HG03066 (cell line): ENCODE measurements around the gene ATF6.

Source experiments
- ATAC-seq: cut with Tn5 transposase; IDR thresholded peaks from one replicate; pipeline ENCODE4 v1.9.1; 2021; ENCODE audit warnings: low read depth; ENCODE audit not compliant: unreplicated experiment

ATF6 gene

DNA sequence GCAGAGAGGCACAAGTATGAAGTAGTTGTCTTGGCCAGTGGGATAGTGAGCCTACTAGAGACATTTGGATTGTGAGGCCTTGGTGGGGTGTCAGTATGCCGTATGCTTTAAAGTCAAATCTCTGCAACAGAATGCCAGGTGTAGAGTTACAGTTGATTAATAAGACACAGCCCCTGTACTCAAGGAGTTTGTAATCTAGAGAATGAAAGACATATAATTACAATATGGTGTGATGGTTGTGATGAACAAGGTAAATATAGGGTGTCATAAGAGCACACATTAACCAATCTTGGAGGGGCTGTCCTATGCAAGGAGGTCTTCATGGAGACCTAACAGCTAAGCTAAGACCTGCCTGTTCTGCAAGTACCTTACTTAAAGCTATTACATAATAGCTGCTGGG is 113.1 kb downstream of the ATF6 start:
- ATAC-seq, result no peak

DNA sequence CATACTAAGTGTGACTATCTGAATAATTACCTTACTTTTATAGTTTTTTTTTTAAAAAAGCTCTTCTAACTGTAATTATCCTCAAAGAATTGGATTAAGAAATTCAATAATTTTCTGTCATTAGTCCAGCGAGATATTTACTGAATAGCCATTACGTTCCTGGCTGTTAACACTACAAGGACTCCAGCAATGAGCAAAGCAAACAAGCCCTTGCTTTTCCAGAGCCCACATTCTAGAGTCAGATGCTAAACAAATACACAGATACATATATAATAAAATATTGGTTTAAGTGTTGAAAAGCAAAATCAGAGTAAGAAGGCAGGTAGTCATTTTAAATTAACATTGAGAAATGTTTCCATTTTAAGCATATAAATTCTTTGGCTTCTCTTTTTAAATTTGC is 118.4 kb downstream of the ATF6 start:
- no peak for ATAC-seq

DNA sequence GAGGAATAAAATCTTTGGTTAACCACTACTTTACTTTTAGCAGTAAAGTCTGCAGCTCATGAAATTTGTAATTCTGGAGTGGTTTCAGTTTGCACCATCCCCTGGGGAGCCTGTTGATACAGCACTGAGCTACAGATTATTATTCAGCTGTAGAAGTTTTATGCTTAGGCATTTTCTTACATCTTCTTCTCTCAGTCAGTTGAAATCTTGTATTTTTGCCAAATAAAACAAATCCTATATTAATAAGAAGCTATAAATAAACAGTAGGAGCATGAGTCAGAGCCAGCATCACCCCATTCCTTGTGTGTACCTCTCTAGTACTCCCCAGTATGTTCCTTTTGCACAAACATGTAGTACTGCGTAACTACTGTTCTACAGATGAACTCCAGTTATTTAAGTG is 118.9 kb downstream of the ATF6 start:
- no peak for ATAC-seq

DNA sequence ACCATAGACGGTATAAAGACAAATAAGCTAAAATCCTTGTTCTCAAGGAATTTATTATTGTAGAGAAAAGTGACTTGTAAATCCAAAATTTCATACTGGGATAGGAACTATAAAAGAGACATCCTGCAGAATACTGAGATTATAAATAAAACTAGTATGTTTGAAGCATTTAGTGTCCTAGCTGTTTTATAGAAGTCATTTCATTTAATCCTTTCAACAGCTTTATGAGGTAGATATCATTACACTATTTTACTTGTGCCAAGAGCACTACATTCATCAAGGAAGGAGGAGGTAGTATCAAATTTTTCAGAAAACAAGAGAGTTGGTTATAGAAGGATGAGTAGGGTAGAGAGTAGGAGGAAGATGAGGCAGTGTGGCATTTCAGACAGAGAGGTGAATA is 119.6 kb downstream of the ATF6 start:
- ATAC-seq, result no peak

DNA sequence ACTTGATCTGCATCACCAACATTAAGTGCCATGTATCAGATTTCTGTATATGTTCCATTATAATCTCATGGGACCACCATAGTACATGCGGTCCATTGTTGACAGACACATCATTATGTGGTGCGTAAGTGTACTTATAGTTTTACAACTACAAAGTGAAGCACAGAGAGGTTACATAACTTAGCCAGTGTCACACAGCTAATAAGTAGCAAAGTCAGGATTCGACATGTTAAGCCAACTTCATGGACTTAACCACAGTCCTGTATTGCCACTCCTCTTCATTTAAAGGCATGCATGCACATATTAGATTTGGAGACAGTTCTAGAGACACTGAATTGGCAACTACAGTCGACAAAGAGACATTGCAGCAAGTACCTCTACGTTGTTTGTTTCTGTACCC is 120.5 kb downstream of the ATF6 start:
- no peak for ATAC-seq

DNA sequence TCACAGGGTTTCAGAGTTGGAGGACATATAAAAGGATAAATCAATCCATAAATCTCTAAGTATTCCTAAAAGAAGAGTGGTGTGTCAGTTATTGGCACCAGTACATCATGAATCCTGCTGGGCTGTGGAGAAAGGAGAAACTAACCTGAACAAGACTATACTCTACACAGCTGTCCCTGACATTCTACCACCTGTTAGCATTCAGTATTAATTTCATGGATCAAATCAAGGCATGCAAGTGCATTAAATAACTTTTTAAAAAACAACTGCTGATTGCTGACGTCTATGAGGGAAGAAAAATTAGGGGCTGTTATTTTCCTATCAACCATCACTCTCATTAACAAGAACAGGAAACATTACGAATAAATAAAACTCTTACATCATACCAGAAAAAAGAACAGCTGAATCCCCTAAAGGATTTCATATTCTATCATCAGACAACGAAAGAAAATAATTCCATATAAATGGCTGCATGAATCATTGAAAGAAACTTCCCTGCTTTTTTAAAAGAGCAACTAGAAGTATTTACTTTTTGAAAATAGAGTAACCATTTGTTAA is 121.7 kb downstream of the ATF6 start:
- no peak for ATAC-seq

DNA sequence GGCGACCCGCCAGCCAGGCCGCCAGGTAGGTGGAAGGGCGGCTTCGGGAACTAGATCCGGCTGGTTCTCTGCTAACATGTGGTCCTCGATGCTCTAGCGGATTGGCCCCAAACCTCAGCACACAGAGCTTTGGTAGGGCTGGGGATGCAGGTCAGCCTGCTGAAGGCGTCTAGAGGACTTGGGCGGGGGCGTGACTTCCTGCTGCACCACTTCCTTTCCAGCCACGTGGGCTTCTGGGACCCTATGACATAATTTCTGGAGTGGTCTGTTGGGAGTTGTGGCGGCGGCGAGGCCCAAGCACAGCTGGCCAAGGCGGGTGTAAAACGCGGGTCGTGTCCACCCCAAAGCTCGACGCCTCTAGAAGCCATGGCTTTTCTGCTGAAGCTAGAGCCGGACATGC is 124.5 kb downstream of the ATF6 start:
- no peak for ATAC-seq

DNA sequence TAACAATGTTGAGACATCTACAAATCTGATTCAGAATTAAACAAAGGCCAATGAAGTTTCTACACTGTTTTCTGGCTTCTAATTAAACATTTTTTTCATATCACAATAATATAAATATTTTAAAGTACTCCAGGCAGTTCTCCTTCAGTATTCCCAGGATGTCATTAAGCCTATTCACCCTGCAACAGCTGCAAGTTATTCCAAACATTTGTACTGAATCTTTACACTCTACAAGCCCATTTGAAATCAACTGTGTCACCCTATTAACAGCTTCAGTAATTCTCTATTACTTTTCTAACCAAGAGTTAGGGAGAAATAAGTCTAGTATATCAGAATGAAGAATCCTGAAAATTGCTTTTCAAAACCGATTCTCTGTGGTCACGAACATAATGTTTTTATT is 133.0 kb downstream of the ATF6 start:
- ATAC-seq, result no peak

DNA sequence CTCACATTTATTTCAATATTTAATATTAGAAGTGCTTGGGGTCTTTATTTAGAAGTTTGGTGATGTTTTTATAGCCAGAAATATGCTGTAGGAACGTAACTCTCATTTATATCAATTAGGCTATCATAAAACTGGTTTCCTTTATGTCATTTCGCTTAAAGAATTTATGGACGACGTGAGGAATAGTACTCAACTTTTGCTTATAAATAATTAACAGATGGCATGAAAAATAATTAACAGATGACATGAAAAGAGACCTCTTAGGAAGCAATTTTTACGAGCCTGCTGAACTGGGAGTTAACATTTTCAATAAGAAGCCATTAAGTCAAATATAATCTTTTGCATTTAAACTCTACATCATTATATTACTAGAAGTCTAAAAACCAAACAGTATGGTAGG is 134.0 kb downstream of the ATF6 start:
- no peak for ATAC-seq

DNA sequence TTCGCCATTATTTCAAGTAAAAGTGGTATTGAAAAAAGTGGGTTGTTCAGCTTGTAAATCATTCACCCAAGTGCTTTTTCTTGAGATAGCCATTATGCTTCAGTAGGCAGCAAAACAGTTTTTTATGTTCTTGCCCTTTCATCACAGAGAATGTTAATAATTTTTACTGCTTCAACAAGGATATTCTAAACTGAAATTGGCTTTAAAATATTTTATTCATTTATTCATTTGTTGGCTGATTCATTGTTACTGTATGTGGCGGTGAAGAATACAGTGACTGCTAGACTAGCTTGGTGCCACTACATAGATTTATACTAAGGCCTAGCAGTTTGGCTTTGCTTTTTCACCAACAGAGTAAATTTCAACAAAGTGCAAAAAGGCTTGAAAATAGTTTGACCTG is 136.1 kb downstream of the ATF6 start:
- no peak for ATAC-seq

DNA sequence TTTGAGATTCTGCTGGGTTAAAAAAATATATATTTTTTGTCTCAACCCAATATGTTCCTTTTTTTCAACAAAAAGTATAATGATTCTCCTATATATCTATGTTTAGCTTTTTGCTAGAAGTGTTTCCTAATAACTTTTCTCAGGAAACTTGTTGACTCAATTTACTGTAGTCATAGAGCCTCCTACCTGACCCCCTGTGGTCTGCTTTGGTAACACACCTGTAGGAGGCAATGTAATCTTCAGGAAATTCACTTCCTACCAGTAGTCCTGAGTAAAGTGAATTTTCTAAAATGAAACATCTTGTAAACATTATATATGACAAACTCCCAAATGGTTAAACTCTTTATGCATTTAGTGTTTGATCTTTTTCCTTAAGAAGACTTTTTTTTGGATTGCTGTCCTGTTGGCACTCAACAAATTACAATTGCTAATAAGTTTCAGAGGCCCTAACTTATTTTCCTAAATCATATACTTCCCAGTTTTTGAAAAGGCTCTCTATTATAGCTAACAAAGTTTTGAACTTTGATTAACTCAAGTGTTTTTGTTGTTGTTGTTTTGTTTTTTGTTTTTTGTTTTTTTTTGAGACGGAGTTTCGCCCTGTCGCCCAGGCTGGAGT is 139.3 kb downstream of the ATF6 start:
- no peak for ATAC-seq

DNA sequence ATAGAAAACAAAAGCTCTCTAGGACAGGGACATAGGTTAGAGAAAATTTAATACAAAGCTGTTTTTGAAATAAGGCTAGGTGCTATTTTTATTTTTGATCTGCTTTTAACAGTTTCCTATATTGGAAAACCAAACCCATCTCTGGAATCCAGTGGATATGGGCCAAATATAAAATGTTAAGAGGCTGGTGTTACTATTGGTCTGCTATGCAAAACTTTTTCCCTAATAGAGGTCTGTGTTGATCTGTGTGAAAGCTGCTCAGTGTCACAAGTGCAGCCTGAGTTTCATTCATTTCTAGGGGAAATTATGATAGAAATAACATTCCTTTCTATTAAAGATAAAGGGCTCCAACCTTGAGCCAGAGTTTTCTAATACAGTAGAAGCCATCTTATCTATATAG is 141.1 kb downstream of the ATF6 start:
- no peak for ATAC-seq

DNA sequence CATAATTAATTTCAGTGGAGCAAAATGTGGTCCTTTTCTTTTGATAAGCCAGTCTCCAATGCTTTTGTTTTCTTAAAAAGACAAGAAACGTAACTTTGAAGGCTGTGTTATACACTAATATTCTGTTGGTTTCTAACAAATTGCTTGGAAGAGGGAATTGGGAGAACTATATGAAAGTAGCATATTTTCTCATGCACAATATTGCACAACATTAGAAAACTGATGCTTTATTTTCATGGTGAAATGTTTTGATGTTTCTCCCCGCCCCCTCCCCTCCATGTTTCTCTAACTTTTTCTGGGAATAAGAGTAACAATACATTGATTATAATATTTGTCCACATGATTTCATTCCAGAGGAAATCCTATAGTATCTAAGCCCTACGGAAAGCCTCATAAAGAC is 142.1 kb downstream of the ATF6 start:
- ATAC-seq, result no peak

DNA sequence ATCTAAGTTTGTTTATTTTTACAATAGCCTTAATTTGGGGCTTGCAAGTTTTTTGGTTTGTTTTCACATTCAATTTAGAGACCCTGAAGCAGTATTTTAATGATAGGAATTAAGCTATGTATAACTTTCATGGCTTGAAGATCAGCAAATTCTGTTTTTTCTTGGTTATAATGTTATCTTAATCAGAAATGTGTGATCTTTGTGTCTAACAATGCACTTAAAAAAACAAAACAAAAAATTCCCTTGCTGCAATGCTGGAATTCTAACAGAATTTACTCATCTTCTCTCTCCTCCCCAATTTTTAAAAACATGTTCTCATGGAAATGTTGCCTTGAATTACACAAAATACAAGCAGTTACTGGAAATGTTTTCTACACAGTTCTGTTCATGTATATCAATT is 144.5 kb downstream of the ATF6 start:
- no peak for ATAC-seq

DNA sequence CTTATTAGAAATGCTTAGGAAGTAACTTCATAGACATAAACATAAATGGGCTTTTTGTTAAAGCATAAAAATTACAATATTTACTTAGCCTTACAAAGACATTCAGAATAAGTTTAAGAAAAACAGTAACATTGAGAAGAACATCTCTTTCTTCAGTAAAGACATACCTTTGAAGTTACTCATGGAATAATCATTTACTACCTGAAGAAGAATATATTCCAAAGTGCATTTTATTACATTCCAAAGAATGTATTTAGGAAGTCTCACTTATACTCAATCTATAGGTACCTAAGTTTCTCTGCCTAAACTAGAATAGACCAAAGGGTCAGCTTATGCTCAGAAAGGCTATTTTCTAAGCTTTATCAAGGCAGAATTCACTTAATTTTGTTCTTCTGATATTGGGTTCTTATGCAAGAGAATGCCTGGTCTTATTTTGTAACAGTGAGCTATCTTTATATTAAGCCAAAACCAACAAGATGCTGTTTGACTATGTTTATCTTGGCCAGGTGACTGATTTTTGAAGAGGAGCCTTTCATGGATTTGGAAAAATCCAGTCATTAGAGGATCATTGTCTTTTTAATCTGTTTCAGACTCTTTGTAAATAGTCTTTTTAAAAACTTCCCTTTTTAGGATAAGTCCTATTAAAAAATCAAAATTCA is 147.5 kb downstream of the ATF6 start:
- no peak for ATAC-seq

DNA sequence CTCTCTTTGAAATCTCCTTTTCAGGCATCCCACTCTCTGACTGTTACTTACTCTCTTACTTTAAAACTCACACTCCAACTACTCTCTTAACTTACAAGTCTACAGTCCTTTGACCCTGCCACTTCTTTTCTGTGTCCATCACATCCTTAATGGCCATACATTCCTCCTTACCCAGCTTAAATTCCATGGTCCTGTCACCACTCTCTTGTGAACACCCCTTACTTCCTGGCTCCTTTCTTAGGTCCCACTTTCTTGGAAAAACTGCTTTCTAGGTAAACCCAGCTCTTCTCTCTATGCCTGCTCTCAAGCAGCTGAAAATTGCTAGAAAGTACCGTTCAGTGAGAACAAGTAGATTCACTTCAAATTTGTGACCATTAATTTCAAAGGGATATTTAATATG is 148.5 kb downstream of the ATF6 start:
- no peak for ATAC-seq

DNA sequence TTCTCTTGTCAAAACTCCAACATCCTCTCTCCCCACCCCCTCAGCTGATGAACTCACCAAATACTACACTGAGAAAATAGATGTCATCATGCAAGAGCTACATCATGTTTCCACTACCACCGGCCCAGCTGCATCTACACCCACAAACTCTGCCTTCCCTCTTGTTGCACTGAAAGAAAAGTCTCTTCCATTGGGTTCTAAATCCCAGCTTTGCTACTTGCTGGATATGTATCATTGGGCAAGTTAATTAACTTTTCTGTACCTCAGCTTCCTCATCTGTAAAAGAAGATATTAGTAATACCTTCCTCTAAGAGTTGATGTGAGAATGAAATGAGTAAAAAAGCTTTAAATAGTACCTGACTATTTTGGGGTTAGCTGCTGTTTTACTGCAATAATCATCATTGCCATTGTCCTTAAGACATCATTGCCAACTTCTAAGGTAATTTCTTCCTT is 149.0 kb downstream of the ATF6 start:
- ATAC-seq, result peak; percentile 74

DNA sequence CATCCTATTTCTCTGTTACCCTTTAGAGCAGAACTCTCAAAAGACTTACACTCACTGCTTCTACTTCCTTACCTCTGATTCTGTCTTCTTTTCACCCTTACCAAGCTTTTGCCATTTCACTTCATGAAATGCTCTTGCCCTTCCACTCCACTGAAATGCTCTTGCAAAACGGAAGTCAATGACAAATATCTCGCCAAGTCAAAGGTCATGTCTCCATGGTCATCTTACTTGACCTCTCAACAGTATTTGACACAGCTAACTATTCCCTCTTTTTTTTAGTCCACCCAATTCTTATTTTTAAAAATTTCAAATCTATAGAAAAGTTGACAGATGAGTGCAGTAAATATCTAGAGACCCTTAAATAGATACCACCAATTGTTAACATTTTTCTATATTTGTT is 149.9 kb downstream of the ATF6 start:
- ATAC-seq, result no peak

DNA sequence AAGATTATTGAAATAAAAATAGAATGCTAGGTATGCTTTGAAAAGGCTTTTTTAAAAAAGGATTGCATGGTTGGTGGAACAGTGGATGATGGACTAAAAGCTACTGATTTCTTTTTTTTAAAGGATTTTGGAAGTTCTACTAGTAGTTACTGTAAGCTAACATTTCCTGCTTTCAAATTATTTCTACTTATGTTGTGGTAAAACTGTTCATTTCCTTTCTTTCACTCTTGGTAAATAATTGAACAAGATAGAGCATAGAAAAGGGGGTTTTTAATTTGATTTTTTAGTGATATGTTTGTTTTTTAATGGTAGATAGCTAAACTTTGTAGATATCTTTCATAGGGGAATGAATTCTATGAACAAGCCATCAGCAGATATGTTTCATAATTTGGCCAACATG is 153.1 kb downstream of the ATF6 start:
- ATAC-seq, result no peak

DNA sequence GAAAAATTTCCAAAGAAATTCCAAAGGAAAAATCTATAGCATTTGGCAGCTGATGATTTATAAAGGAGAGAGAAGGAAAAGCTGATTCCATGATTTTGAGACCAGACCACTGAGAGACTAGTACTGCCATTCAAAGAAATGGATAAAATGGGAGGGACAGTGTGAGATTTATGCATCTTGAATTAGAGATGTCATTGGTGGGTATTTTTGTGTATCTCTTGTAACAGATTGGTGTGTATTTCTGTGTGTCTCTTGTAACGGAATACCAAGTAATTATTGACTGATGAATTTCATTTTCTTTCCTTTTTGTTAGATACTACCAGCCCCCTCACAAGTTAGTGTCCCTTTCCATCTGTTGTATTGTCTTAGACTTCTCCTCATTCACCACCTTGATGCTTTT is 155.4 kb downstream of the ATF6 start:
- no peak for ATAC-seq

DNA sequence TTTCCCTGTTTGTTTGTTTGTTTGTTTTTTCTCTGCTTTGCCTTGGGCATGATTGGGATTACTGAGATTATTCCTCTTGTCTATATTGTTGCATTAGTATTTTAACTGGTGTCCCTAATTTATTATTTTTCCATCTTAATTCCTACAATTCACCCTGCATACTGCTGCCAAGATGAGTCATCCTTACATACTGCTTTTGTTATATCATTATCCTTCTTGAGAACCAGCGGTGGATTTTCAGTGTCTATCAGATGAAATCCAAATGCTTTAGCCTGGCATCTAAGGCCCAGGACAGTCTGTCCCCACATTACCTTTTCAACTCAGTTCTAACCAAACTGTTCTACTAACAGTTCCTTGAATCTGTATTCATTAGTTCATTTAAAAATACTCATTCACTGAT is 155.9 kb downstream of the ATF6 start:
- no peak for ATAC-seq

DNA sequence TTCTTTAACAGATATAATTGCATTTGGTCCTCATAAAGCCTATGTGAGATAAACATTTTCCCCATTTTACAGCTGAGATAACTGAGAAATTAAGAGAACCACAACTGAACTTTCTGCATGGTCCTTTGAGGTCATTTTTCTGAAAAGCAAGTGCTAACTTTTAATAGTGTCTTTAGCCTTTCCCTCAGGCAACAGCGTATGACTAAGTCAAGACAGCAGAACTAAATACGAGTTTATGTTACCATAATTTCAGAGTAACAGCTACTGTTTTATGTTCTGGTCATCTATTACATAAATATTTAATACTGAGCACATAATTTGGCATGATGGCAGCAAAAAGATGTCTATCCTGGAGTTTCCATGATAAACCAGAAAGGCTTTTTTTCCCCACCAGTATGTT is 161.9 kb downstream of the ATF6 start:
- no peak for ATAC-seq
